GM21381 (cell line): Measurements from ENCODE around the gene C19orf25.

ENCODE experiments used
- ATAC-seq: cut with Tn5 transposase; IDR thresholded peaks from one replicate; pipeline ENCODE4 v1.9.1; 2021; ENCODE audit warnings: mild to moderate bottlenecking, moderate library complexity; ENCODE audit not compliant: unreplicated experiment

The C19orf25 gene

GRCh38 chr19:1433119-1434039 lies 45.6 kb downstream of the C19orf25 start:
- ATAC-seq = no peak

GRCh38 chr19:1432507-1432887 lies 46.5 kb downstream of the C19orf25 start:
- ATAC-seq = no peak

GRCh38 chr19:1431759-1432506 lies 47.1 kb downstream of the C19orf25 start:
- no peak for ATAC-seq

GRCh38 chr19:1430246-1430645 lies 48.8 kb downstream of the C19orf25 start:
- no peak for ATAC-seq

GRCh38 chr19:1429750-1430149 lies 49.3 kb downstream of the C19orf25 start:
- ATAC-seq = no peak

GRCh38 chr19:1428738-1429391 lies 50.1 kb downstream of the C19orf25 start:
- no peak for ATAC-seq

- no peak for ATAC-seq
Measured at GRCh38 chr19:1427221-1427920, 51.6 kb downstream of the C19orf25 start.

- ATAC-seq = no peak
Measured at GRCh38 chr19:1426736-1427135, 52.3 kb downstream of the C19orf25 start.

GRCh38 chr19:1425902-1426301 lies 53.1 kb downstream of the C19orf25 start:
- ATAC-seq = no peak

- no peak for ATAC-seq
Measured at GRCh38 chr19:1425102-1425837, 53.7 kb downstream of the C19orf25 start.

GRCh38 chr19:1424192-1424955 lies 54.6 kb downstream of the C19orf25 start:
- ATAC-seq = no peak

GRCh38 chr19:1423436-1424191 lies 55.4 kb downstream of the C19orf25 start:
- no peak for ATAC-seq
